Measurements from ENCODE around the gene FOXE3.
"Not testable (repeated sequence)": the region's sequence is repeated elsewhere in the genome, so short reads cannot be mapped to it uniquely, and the experiment has no call there.

Gene FOXE3

GRCh38 chr1:47452426-47452825, 36.3 kb downstream of the FOXE3 start:
- no peak for DNase-seq

- DNase-seq = not testable (repeated sequence)
Measured at GRCh38 chr1:47453910-47454309, 37.8 kb downstream of the FOXE3 start.

GRCh38 chr1:47456250-47456649, 40.2 kb downstream of the FOXE3 start:
- no peak for DNase-seq

DNA sequence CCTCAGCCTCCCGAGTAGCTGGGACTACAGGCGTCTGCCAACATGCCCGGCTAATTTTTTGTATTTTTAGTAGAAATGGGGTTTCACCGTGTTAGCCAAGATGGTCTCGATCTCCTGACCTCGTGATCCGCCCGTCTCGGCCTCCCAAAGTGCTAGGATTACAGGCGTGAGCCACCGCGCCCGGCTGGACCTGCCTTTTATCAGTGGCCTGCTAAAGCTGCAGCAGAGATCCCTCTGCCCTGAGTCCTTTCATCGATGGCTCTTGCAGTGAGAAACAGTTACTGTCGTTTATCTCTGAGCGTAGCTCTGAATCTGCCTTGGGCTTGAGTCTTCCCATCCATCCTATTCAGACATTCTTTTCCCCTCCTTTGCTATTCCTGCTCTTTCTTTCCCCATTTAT, 41.5 kb downstream of the FOXE3 start:
- DNase-seq = not testable (repeated sequence)

DNA sequence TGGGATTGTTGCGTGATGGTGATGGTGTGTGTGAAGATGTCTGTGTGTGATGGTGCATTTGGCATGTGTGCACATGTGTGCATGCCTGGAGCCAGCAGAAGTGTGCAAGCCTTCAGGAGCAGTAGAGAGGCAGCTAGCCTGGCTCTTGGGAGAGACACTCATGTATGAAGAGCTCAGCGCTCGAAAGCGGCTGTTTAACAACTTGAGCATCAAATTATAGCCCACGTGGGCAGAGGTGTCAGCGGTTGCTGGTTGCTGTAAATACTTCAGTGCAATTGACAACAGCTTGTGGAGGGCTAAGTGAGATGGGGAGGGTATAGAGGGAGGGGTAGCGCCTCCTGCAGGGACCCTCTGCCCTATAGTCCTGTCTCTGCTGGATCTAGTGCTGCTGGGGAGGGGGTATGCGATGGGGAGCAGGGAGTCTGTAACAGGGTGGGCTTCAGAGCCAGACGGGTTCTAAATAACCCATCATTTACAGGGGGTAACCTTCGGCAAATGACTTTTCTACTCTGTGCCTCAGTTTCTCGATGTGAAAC, 43.2 kb downstream of the FOXE3 start:
- no peak for DNase-seq

- DNase-seq = no peak
Measured at GRCh38 chr1:47460040-47460439, 44.0 kb downstream of the FOXE3 start.

GRCh38 chr1:47460456-47460855, 44.4 kb downstream of the FOXE3 start:
- DNase-seq = no peak

DNA sequence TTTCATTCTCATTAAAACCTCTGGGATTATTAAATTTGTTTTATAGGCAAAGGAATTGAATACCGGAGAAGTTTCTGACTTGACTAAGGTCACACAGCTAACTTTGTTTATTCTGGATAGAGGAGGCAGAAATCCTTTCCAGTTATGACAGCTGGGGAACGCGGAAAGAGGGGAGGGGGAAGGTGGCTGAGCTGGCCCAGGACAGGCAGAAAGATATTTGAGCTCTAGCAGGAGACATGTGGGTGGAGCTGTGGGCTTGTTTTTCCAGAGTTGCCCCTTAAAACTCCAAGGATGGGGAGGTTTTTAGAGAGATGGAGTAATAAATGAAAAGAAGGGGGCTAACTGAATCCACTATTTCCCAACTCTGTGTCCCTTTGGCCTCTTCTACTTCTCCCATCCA, 49.5 kb downstream of the FOXE3 start:
- no peak for DNase-seq

Measured in inflammatory macrophage treated with lipopolysaccharide for 4 hours (primary cell).